Amniotic stem cell (primary cell): ENCODE results near the gene RASSF3.
"Not testable (repeated sequence)": the region's sequence is repeated elsewhere in the genome, so short reads cannot be mapped to it uniquely, and the experiment has no call there.

ENCODE experiments used
- DNase-seq: peaks from one replicate; lab custom pipeline; 2025; lab: John Stamatoyannopoulos, UW

RASSF3 gene

GRCh38 chr12:64690236-64690635 lies 79.9 kb downstream of the RASSF3 start:
- DNase-seq, result not testable (repeated sequence)

GRCh38 chr12:64691227-64691794 lies 81.0 kb downstream of the RASSF3 start:
- no peak for DNase-seq

- DNase-seq, result no peak
Observed at GRCh38 chr12:64691795-64692583, 81.7 kb downstream of the RASSF3 start.

- DNase-seq, result no peak
Observed at GRCh38 chr12:64694130-64695040, 84.1 kb downstream of the RASSF3 start.

GRCh38 chr12:64695550-64695949 lies 85.3 kb downstream of the RASSF3 start:
- DNase-seq, result no peak

- no peak for DNase-seq
Observed at GRCh38 chr12:64696080-64696741, 85.9 kb downstream of the RASSF3 start.

GRCh38 chr12:64699504-64700115 lies 89.3 kb downstream of the RASSF3 start:
- DNase-seq, result no peak

- DNase-seq, result no peak
Observed at GRCh38 chr12:64700532-64700931, 90.2 kb downstream of the RASSF3 start.

- DNase-seq, result no peak
Observed at GRCh38 chr12:64701283-64701682, 91.0 kb downstream of the RASSF3 start.

- no peak for DNase-seq
Observed at GRCh38 chr12:64706306-64706705, 96.0 kb downstream of the RASSF3 start.

GRCh38 chr12:64706857-64707256 lies 96.6 kb downstream of the RASSF3 start:
- DNase-seq, result no peak

GRCh38 chr12:64707362-64707761 lies 97.1 kb downstream of the RASSF3 start:
- no peak for DNase-seq

- DNase-seq, result no peak
Observed at GRCh38 chr12:64707926-64708325, 97.6 kb downstream of the RASSF3 start.

GRCh38 chr12:64709429-64709828 lies 99.1 kb downstream of the RASSF3 start:
- DNase-seq, result no peak

GRCh38 chr12:64713376-64713775 lies 103.1 kb downstream of the RASSF3 start:
- no peak for DNase-seq

- no peak for DNase-seq
Observed at GRCh38 chr12:64714551-64714968, 104.3 kb downstream of the RASSF3 start.

- no peak for DNase-seq
Observed at GRCh38 chr12:64716371-64716770, 106.1 kb downstream of the RASSF3 start.

GRCh38 chr12:64716839-64717455 lies 106.7 kb downstream of the RASSF3 start:
- DNase-seq, result no peak

GRCh38 chr12:64718649-64719048 lies 108.4 kb downstream of the RASSF3 start:
- no peak for DNase-seq

- no peak for DNase-seq
Observed at GRCh38 chr12:64720884-64721283, 110.6 kb downstream of the RASSF3 start.

GRCh38 chr12:64722835-64723234 lies 112.5 kb downstream of the RASSF3 start:
- DNase-seq, result no peak
